Osteocyte (in vitro differentiated cells): ENCODE results near the gene PEX19. TPM values are rescaled to one million over a fixed set of nuclear protein-coding genes. Genes with fewer than 3 reads are reported as not detected.

Experiments
- DNase-seq: peaks from one replicate; pipeline ENCODE4 v3.0.0; 2021; ENCODE audit warnings: mixed read lengths; ENCODE audit not compliant: unreplicated experiment; ENCODE audit errors: extremely low spot score
- H3K27ac Mint-ChIP-seq: one replicate; pipeline ENCODE4 v1.8.0; 2021; ENCODE audit warnings: mild to moderate bottlenecking, mixed read lengths; ENCODE audit not compliant: unreplicated experiment
- H3K27me3 Mint-ChIP-seq: one replicate; pipeline ENCODE4 v1.8.0; 2021; ENCODE audit warnings: mixed read lengths; ENCODE audit not compliant: unreplicated experiment
- H3K36me3 Mint-ChIP-seq: one replicate; pipeline ENCODE4 v1.8.0; 2021; ENCODE audit warnings: mixed read lengths; ENCODE audit not compliant: unreplicated experiment
- H3K4me1 Mint-ChIP-seq: one replicate; pipeline ENCODE4 v1.8.0; 2021; ENCODE audit warnings: mixed read lengths; ENCODE audit not compliant: unreplicated experiment
- H3K4me3 Mint-ChIP-seq: one replicate; pipeline ENCODE4 v1.8.0; 2021; ENCODE audit warnings: mild to moderate bottlenecking, moderate library complexity, mixed read lengths; ENCODE audit not compliant: unreplicated experiment
- H3K9me3 Mint-ChIP-seq: one replicate; pipeline ENCODE4 v1.8.0; 2021; ENCODE audit warnings: mixed read lengths; ENCODE audit not compliant: unreplicated experiment
- total RNA-seq: library from RNA; stranded (reverse); gene quantifications from 2 replicates; pipeline ENCODE4 v1.2.1, GENCODE V29; 2021
- TF ChIP-seq, protein P1 (sequence below): fragments of 200-600 bp; sonication (generic); IDR thresholded peaks from 2 replicates; pipeline ENCODE4 v1.5.0; 2021; ENCODE audit warnings: antibody characterized with exemption, mild to moderate bottlenecking, moderate library complexity

The PEX19 gene
- total RNA-seq, 1 donor from 2014 or later, result 60.8 TPM

DNA sequence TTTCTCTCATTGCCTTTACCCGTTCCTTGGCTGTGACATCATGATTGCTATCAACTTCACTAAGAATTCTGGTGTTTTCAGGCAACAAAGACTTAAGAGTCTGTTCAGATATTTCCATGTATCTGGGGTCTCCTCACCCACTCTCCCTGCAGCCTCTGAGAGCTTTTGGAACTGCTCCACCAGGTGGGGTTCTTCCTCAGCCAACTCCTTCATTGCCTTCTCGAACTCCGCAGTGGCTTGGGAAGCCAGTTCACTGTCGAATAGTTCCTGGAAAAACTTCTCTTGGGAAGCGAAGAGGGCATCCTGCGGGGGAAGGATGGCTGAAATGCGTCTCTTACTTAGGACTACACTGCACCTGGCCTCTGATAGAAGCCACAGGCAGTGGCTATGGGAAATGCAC lies 2.1 kb downstream of the PEX19 start:
- H3K4me3 Mint-ChIP-seq, result no peak overlapping the region
- H3K27ac Mint-ChIP-seq, result no peak overlapping the region
- H3K36me3 Mint-ChIP-seq, result peaks cover 31% of the 10 kb centered on the region
- DNase-seq, result no peak
- peaks cover 24% of the 10 kb centered on the region for H3K4me1 Mint-ChIP-seq
- no peaks in the 10 kb centered on the region for H3K9me3 Mint-ChIP-seq
- no peaks in the 10 kb centered on the region for H3K27me3 Mint-ChIP-seq
- TF ChIP-seq, protein P1, sequence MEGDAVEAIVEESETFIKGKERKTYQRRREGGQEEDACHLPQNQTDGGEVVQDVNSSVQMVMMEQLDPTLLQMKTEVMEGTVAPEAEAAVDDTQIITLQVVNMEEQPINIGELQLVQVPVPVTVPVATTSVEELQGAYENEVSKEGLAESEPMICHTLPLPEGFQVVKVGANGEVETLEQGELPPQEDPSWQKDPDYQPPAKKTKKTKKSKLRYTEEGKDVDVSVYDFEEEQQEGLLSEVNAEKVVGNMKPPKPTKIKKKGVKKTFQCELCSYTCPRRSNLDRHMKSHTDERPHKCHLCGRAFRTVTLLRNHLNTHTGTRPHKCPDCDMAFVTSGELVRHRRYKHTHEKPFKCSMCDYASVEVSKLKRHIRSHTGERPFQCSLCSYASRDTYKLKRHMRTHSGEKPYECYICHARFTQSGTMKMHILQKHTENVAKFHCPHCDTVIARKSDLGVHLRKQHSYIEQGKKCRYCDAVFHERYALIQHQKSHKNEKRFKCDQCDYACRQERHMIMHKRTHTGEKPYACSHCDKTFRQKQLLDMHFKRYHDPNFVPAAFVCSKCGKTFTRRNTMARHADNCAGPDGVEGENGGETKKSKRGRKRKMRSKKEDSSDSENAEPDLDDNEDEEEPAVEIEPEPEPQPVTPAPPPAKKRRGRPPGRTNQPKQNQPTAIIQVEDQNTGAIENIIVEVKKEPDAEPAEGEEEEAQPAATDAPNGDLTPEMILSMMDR, result no peak

DNA sequence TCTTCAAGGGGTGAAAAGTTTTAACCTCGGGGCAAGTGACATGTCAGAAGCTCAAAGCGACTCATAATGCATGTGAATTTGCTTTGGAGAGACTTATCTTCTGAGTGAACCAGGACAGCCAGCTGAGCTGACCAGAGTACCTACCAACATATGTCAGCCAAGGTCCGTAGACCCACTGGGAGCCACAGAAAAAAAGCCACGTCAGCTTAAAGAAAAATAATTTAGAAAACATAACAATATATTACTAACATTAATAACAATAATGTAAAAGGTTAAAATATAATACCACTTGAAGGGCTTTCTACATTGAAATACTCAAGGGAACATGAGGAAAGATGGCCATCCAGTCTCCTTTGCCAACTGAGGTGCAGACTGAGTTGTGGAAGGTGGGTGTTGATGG lies 6.9 kb downstream of the PEX19 start:
- Mint-ChIP-seq H3K36me3 (peaks cover 37% of the 10 kb centered on the region), H3K4me1 (no peaks in the 10 kb centered on the region), H3K9me3 (no peaks in the 10 kb centered on the region), H3K27me3 (no peaks in the 10 kb centered on the region), H3K4me3 (no peak overlapping the region), H3K27ac (no peak overlapping the region)
- TF ChIP-seq, protein P1, result no peak
- no peak for DNase-seq

DNA sequence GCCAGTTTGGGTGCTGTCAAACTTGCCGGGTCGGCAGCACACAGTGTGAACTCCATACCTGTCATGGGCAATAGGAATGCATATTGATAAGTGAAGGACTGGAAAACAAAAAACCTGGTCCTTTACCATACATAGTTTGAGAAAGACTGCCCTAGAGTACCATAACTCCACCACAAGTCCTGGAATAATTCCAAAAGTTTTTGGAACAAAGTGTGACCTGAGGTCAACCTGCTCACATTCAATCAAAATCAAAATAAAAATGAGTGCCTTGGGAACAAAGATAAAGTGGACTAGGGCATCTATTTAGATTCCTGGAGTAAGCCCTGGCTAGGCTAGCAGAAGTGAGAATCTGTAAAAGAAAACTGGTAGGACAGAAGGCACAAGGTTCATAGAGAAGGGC lies 7.6 kb downstream of the PEX19 start:
- DNase-seq, result no peak
- Mint-ChIP-seq H3K4me3 (no peak overlapping the region), H3K4me1 (no peaks in the 10 kb centered on the region), H3K27me3 (peaks cover 3% of the 10 kb centered on the region), H3K27ac (no peak overlapping the region), H3K9me3 (no peaks in the 10 kb centered on the region), H3K36me3 (peaks cover 32% of the 10 kb centered on the region)
- TF ChIP-seq, protein P1, result no peak

GRCh38 chr1:160271025-160271424 lies 13.9 kb downstream of the PEX19 start:
- no peak for DNase-seq
- Mint-ChIP-seq H3K4me3 (no peak overlapping the region), H3K27me3 (peaks cover 10% of the 10 kb centered on the region), H3K27ac (no peak overlapping the region), H3K4me1 (no peaks in the 10 kb centered on the region), H3K36me3 (no peaks in the 10 kb centered on the region), H3K9me3 (no peaks in the 10 kb centered on the region)
- TF ChIP-seq, protein P1, result no peak

DNA sequence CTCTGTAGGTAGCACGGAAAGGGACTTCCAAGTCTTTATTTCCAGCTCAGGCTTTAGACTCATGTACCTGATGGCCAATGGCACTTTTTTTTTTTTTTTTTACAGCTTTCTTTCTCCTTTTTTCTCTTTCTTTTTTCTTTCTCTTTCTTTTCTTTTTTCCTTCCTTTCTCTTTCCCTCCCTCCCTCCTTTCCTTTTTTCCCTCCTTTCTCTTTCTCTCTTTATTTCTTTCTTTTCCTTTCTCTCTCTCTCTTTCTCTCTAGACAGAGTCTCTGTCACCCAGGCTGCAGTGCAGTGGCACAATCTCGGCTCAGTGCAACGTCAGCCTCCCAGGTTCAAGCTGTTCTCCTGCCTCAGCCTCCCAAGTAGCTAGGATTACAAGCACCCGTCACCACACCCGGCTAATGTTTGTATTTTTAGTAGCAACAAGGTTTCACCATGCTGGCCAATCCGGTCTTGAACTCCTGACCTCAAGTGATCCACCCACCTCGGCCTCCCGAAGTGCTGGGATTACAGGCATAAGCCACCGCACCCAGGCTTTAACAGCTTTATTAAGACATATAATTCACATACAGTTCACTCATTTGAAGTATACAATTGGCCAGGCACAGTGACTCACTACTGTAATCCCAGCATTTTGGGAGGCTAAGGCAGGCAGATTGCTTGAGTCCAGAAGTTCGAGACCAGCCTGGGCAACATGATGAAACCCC lies 17.5 kb downstream of the PEX19 start:
- no peaks in the 10 kb centered on the region for H3K9me3 Mint-ChIP-seq
- TF ChIP-seq, protein P1, result no peak
- no peak overlapping the region for H3K4me3 Mint-ChIP-seq
- H3K27me3 Mint-ChIP-seq, result peaks cover 24% of the 10 kb centered on the region
- H3K27ac Mint-ChIP-seq, result no peak overlapping the region
- DNase-seq, result no peak
- H3K4me1 Mint-ChIP-seq, result peaks cover 10% of the 10 kb centered on the region
- no peaks in the 10 kb centered on the region for H3K36me3 Mint-ChIP-seq
